Sigmoid colon (tissue), 4 donors: Measurements from ENCODE around the gene C1orf232.
A peak's percentile ranks its signal among the peaks of the same experiment; 100 is the strongest.

Experiments used
- CTCF ChIP-seq, 4 experiments: fragments of 450-650 bp in 3 of 4; fragments of 200-600 bp in 1 of 4; IDR thresholded peaks; one replicate each; pipeline ENCODE4 v1.5.1; 2016 to 2019; ENCODE audit warnings: antibody characterized with exemption in 4 of 4, mild to moderate bottlenecking in 3 of 4, moderate library complexity in 2 of 4
- EP300 ChIP-seq, 4 donors: sonication (generic); formaldehyde crosslinking; IDR thresholded peaks; one replicate each; pipeline ENCODE4 v1.6.1; 2017; ENCODE audit warnings: antibody characterized with exemption in 4 of 4
- POLR2A ChIP-seq, 2 donors: fragments of 450-650 bp; IDR thresholded peaks; one replicate each; pipeline ENCODE4 v1.6.1; 2016; ENCODE audit warnings: antibody characterized with exemption in 2 of 2, mild to moderate bottlenecking in 2 of 2, moderate library complexity in 2 of 2
- POLR2AphosphoS5 ChIP-seq, 4 donors: sonication (generic); formaldehyde crosslinking; IDR thresholded peaks; one replicate each; pipeline ENCODE4 v1.6.1; 2017; ENCODE audit warnings: antibody characterized with exemption in 4 of 4

- peak in 1 of 4 donors; percentile 51 for TF ChIP-seq POLR2AphosphoS5 (IDR thresholded peaks at IDR 0.05)
- no peak for TF ChIP-seq CTCF (IDR thresholded peaks at IDR 0.05)
- TF ChIP-seq POLR2A (IDR thresholded peaks at IDR 0.05), result peak in 1 of 2 donors; percentile 54
- no peak for TF ChIP-seq EP300 (IDR thresholded peaks at IDR 0.05)
Observed at GRCh38 chr1:26126321-26127084, 42.3 kb downstream of the C1orf232 start.
